ENCODE data around the gene GPC6. TPM values are rescaled to one million over a fixed set of nuclear protein-coding genes. Genes with fewer than 3 reads are reported as not detected.

Gene GPC6
- polyA plus RNA-seq, 1 of the 3 experiments (the other 2 are of a cell fraction): 6.7 TPM

- no peaks in the 10 kb centered on the region for H3K27me3 ChIP-seq (ENCODE audit: insufficient read depth)
- H3K36me3 ChIP-seq (replicated peaks in 1 of 2; ENCODE audit: control insufficient read depth in 1 of 2, insufficient read depth in 2 of 2, low read length in 1 of 2): no peaks in the 10 kb centered on the region
- no peak overlapping the region for H3K4me2 ChIP-seq
- ChIA-PET POLR2A (no interaction called here), CTCF (no interaction called here)
- no peaks in the 10 kb centered on the region for H3F3A ChIP-seq (replicated peaks; ENCODE audit: insufficient read depth)
- no peaks in the 10 kb centered on the region; a peak in 2 of 4 replicates for H3K4me1 ChIP-seq (ENCODE audit: control insufficient read depth in 1 of 2, insufficient read depth in 2 of 2, low read depth in 1 of 2, low read length in 1 of 2)
- DNase-seq: no peak
- no peak overlapping the region for H3K4me3 ChIP-seq (ENCODE audit: low read depth in 2 of 2, low read length in 1 of 2)
- no peak overlapping the region for H3K27ac ChIP-seq (ENCODE audit: low read depth in 2 of 2, low read length in 1 of 2)
- WGBS (ENCODE audit: low lambda C conversion rate): 90% methylated on average over 1 of the region's 1 CpG
- no peak overlapping the region for H2AFZ ChIP-seq (ENCODE audit: low read depth)
- H3K9me3 ChIP-seq: no peaks in the 10 kb centered on the region
- no peaks in the 10 kb centered on the region for H4K20me1 ChIP-seq (ENCODE audit: insufficient read depth)
- no peaks in the 10 kb centered on the region; the same call in 1 of the 2 replicates for H3K9me2 ChIP-seq
- H3K9ac ChIP-seq: no peak overlapping the region
- no peaks in the 10 kb centered on the region for H3K79me2 ChIP-seq (ENCODE audit: insufficient read depth)
- TF ChIP-seq REST (IDR thresholded peaks at IDR 0.05; ENCODE audit: low read depth, low read length): no peak
- no peak for TF ChIP-seq TAF1 (IDR thresholded peaks at IDR 0.05; ENCODE audit: borderline replicate concordance, low read depth, low read length)
- no peak for TF ChIP-seq NFIC (IDR thresholded peaks at IDR 0.05; ENCODE audit: borderline replicate concordance)
- no peak for TF ChIP-seq EP300 (IDR thresholded peaks at IDR 0.05; ENCODE audit: borderline replicate concordance in 1 of 2, low read depth in 1 of 2, low read length in 1 of 2)
- TF ChIP-seq TCF12 (IDR thresholded peaks at IDR 0.05): no peak
- TF ChIP-seq USF1 (IDR thresholded peaks at IDR 0.05; ENCODE audit: borderline replicate concordance, low read depth): no peak
- no peak for TF ChIP-seq GATA2 (CRISPR knock-in tag; IDR thresholded peaks at IDR 0.05)
- TF ChIP-seq CHD2 (IDR thresholded peaks at IDR 0.05; ENCODE audit: low read length, partially characterized antibody): no peak
Measured at GRCh38 chr13:93806861-93807260, 580.3 kb downstream of the GPC6 start.

GRCh38 chr13:93810264-93810663, 583.7 kb downstream of the GPC6 start:
- WGBS (ENCODE audit: low lambda C conversion rate): 87% methylated on average over 4 of the region's 4 CpGs
- no peak overlapping the region for H3K4me3 ChIP-seq (ENCODE audit: low read depth in 2 of 2, low read length in 1 of 2)
- H3K9me2 ChIP-seq: no peaks in the 10 kb centered on the region; the same call in 1 of the 2 replicates
- no peak overlapping the region for H2AFZ ChIP-seq (ENCODE audit: low read depth)
- no peaks in the 10 kb centered on the region for H3F3A ChIP-seq (replicated peaks; ENCODE audit: insufficient read depth)
- DNase-seq: no peak
- no peaks in the 10 kb centered on the region for H3K27me3 ChIP-seq (ENCODE audit: insufficient read depth)
- H3K4me2 ChIP-seq: no peak overlapping the region
- no peaks in the 10 kb centered on the region for H3K79me2 ChIP-seq (ENCODE audit: insufficient read depth)
- H3K4me1 ChIP-seq (ENCODE audit: control insufficient read depth in 1 of 2, insufficient read depth in 2 of 2, low read depth in 1 of 2, low read length in 1 of 2): peaks cover 0 to 2% of the 10 kb centered on the region in 2 experiments; a peak in 2 of 4 replicates
- 0 out of 4 replicates have a peak overlapping the region, but pooled peaks of 1 of the 2 experiments have one; percentile 16 for H3K27ac ChIP-seq (ENCODE audit: low read depth in 2 of 2, low read length in 1 of 2)
- no peaks in the 10 kb centered on the region for H3K9me3 ChIP-seq
- no peak overlapping the region for H3K9ac ChIP-seq
- H4K20me1 ChIP-seq (ENCODE audit: insufficient read depth): no peaks in the 10 kb centered on the region
- ChIA-PET CTCF (interaction anchor here (1.1 kb wide), 1 partner anchor 20 kb away, joined by 3 read pairs; no protein-coding TSS in a partner anchor), POLR2A (no interaction called here)
- no peaks in the 10 kb centered on the region for H3K36me3 ChIP-seq (replicated peaks in 1 of 2; ENCODE audit: control insufficient read depth in 1 of 2, insufficient read depth in 2 of 2, low read length in 1 of 2)
- TF ChIP-seq IRF3 (IDR thresholded peaks at IDR 0.05; ENCODE audit: low read depth, low read length): no peak
- TF ChIP-seq RAD21 (IDR thresholded peaks at IDR 0.05; ENCODE audit: low read length): no peak
- TF ChIP-seq GATA2 (CRISPR knock-in tag; IDR thresholded peaks at IDR 0.05): no peak
- TF ChIP-seq CHD2 (IDR thresholded peaks at IDR 0.05; ENCODE audit: low read length, partially characterized antibody): no peak
- no peak for TF ChIP-seq TCF12 (IDR thresholded peaks at IDR 0.05)
- no peak for TF ChIP-seq RFX5 (IDR thresholded peaks at IDR 0.05; ENCODE audit: low read length)
- no peak for TF ChIP-seq TAF1 (IDR thresholded peaks at IDR 0.05; ENCODE audit: borderline replicate concordance, low read depth, low read length)
